Neuronal stem cell (in vitro differentiated cells): ENCODE measurements around the gene TBC1D14.
A peak's percentile ranks its signal among the peaks of the same experiment; 100 is the strongest.

ENCODE experiments used
- DNase-seq: peaks from one replicate; pipeline ENCODE4 v3.0.0-alpha.2; 2013; ENCODE audit warnings: low spot score
- H2AFZ ChIP-seq: one replicate; pipeline ENCODE4 v1.6.1; 2013; ENCODE audit warnings: mild to moderate bottlenecking, low read length, inconsistent platforms
- H2AK5ac ChIP-seq: 2 replicates; pipeline ENCODE4 v1.6.1; 2013; ENCODE audit warnings: low read depth, mild to moderate bottlenecking, inconsistent platforms, low read length, moderate library complexity, mixed read lengths
- H2BK120ac ChIP-seq: 2 replicates; pipeline ENCODE4 v1.6.1; 2013; ENCODE audit warnings: low read depth, mild to moderate bottlenecking, inconsistent platforms, low read length, moderate library complexity, mixed read lengths
- H2BK12ac ChIP-seq: one replicate; pipeline ENCODE4 v1.6.1; 2013; ENCODE audit warnings: low read length, inconsistent platforms
- H2BK15ac ChIP-seq: 2 replicates; pipeline ENCODE4 v1.6.1; 2013; ENCODE audit warnings: mild to moderate bottlenecking, low read length, inconsistent platforms, mixed read lengths
- H2BK5ac ChIP-seq: one replicate; pipeline ENCODE4 v1.6.1; 2013; ENCODE audit warnings: inconsistent platforms, mild to moderate bottlenecking, low read length, moderate library complexity
- H3K14ac ChIP-seq: one replicate; pipeline ENCODE4 v1.6.1; 2013; ENCODE audit warnings: low read length, inconsistent platforms
- H3K18ac ChIP-seq: 2 replicates; pipeline ENCODE4 v1.6.1; 2013; ENCODE audit warnings: low read length, inconsistent platforms
- H3K23ac ChIP-seq: 2 replicates; pipeline ENCODE4 v1.6.1; 2013; ENCODE audit warnings: low read depth, mild to moderate bottlenecking, mixed read lengths, low read length, inconsistent platforms; ENCODE audit not compliant: poor library complexity
- H3K27ac ChIP-seq: replicated peaks from 3 replicates; pipeline ENCODE4 v1.5.1; 2013; ENCODE audit warnings: low read length, inconsistent platforms
- H3K27me3 ChIP-seq, 3 experiments: 2 replicates each; pipeline ENCODE4 v1.6.1; 2013; ENCODE audit warnings: low read length in 3 of 3, mild to moderate bottlenecking in 2 of 3, inconsistent platforms in 1 of 3, low read depth in 1 of 3, mixed read lengths in 1 of 3, moderate library complexity in 1 of 3; ENCODE audit not compliant: control insufficient read depth in 3 of 3, insufficient read depth in 3 of 3
- H3K36me3 ChIP-seq, 2 donors: replicated peaks in 1 of 2; 2 replicates each; pipeline ENCODE4 v1.6.1; 2013; ENCODE audit warnings: low read length in 2 of 2; ENCODE audit not compliant: control insufficient read depth in 2 of 2, insufficient read depth in 2 of 2
- H3K4ac ChIP-seq: 2 replicates; pipeline ENCODE4 v1.6.1; 2013; ENCODE audit warnings: inconsistent platforms, mild to moderate bottlenecking, low read length, moderate library complexity
- H3K4me1 ChIP-seq, 2 donors: 1 replicate in 1 of 2; 2 replicates in 1 of 2; pipeline ENCODE4 v1.6.1; 2013; ENCODE audit warnings: low read length in 2 of 2, low read depth in 1 of 2; ENCODE audit not compliant: control insufficient read depth in 2 of 2, insufficient read depth in 1 of 2
- H3K4me2 ChIP-seq: one replicate; pipeline ENCODE4 v1.6.1; 2013; ENCODE audit warnings: mild to moderate bottlenecking, low read length, inconsistent platforms; ENCODE audit not compliant: insufficient read depth, poor library complexity, severe bottlenecking
- H3K4me3 ChIP-seq, 2 donors: 2 replicates each; pipeline ENCODE4 v1.5.1; 2013; ENCODE audit warnings: low read length in 2 of 2, mild to moderate bottlenecking in 2 of 2, inconsistent platforms in 1 of 2, moderate library complexity in 1 of 2
- H3K79me1 ChIP-seq: one replicate; pipeline ENCODE4 v1.6.1; 2013; ENCODE audit warnings: low read depth, mild to moderate bottlenecking, inconsistent platforms, low read length, moderate library complexity
- H3K9ac ChIP-seq: one replicate; pipeline ENCODE4 v1.6.1; 2013; ENCODE audit warnings: mild to moderate bottlenecking, low read depth, low read length, inconsistent platforms; ENCODE audit not compliant: poor library complexity
- H3K9me3 ChIP-seq, 2 donors: replicated peaks in 1 of 2; 2 replicates each; pipeline versions ENCODE3 to v1.6.1; 2013; ENCODE audit warnings: low read length in 2 of 2, mild to moderate bottlenecking in 2 of 2, inconsistent platforms in 1 of 2, low read depth in 1 of 2, mixed read lengths in 1 of 2, moderate library complexity in 1 of 2; ENCODE audit not compliant: control insufficient read depth in 2 of 2, insufficient read depth in 1 of 2
- H4K8ac ChIP-seq: one replicate; pipeline ENCODE4 v1.6.1; 2013; ENCODE audit warnings: low read depth, mild to moderate bottlenecking, inconsistent platforms, low read length, moderate library complexity
- H4K91ac ChIP-seq: one replicate; pipeline ENCODE4 v1.6.1; 2013; ENCODE audit warnings: low read length, low read depth, mild to moderate bottlenecking, inconsistent platforms; ENCODE audit not compliant: poor library complexity
- WGBS, 2 donors: extraction: QIAGEN DNeasy Blood & Tissue Kit; methylation state at CpG; one replicate each; pipeline ENCODE4 v1.1.7; 2013; ENCODE audit warnings: missing lambda C conversion rate in 2 of 2, mixed read lengths in 1 of 2; ENCODE audit not compliant: insufficient read length in 2 of 2, insufficient replicate concordance in 1 of 2; ENCODE audit errors: extremely low coverage in 2 of 2; 5-methylcytosine and 5-hydroxymethylcytosine counted together

The TBC1D14 gene

GRCh38 chr4:6932475-6932874, 22.8 kb downstream of the TBC1D14 start:
- Histone ChIP-seq H3K9ac (no peak overlapping the region), H3K4me2 (no peak overlapping the region), H3K23ac (no peak overlapping the region), H3K14ac (no peak overlapping the region), H3K36me3 (peaks cover 4 to 5% of the 10 kb centered on the region in 2 donors), H2BK12ac (no peak overlapping the region), H3K18ac (peak overlapping the region; percentile 34), H3K4me1 (peaks cover 13 to 18% of the 10 kb centered on the region in 2 donors), H3K79me1 (peaks cover 7% of the 10 kb centered on the region), H2BK120ac (no peak overlapping the region), H3K4ac (no peak overlapping the region), H3K4me3 (no peak overlapping the region), H3K9me3 (peaks cover 4 to 16% of the 10 kb centered on the region in 2 donors), H4K8ac (no peak overlapping the region), H4K91ac (no peak overlapping the region), H3K27ac (no peak overlapping the region), H2AFZ (no peak overlapping the region), H3K27me3 (no peaks in the 10 kb centered on the region), H2BK15ac (no peak overlapping the region), H2AK5ac (no peak overlapping the region), H2BK5ac (no peak overlapping the region)
- no peak for DNase-seq
- no CpG with 5 or more reads among the region's 3 CpGs for WGBS, 2 donors

- Histone ChIP-seq H2AK5ac (no peak overlapping the region), H3K4me3 (no peak overlapping the region), H3K18ac (no peak overlapping the region), H2BK120ac (no peak overlapping the region), H3K4ac (no peak overlapping the region), H3K23ac (no peak overlapping the region), H3K36me3 (peaks cover 4 to 5% of the 10 kb centered on the region in 2 donors), H2AFZ (no peak overlapping the region), H2BK12ac (no peak overlapping the region), H3K9me3 (peaks cover 4 to 16% of the 10 kb centered on the region in 2 donors), H3K4me1 (peaks cover 13 to 20% of the 10 kb centered on the region in 2 donors), H3K4me2 (no peak overlapping the region), H3K14ac (no peak overlapping the region), H4K8ac (no peak overlapping the region), H3K79me1 (peaks cover 7% of the 10 kb centered on the region), H3K27me3 (no peaks in the 10 kb centered on the region), H2BK15ac (no peak overlapping the region), H2BK5ac (no peak overlapping the region), H3K27ac (no peak overlapping the region), H4K91ac (no peak overlapping the region), H3K9ac (no peak overlapping the region)
- whole genome bisulfite sequencing, 2 donors = no CpG with 5 or more reads among the region's 3 CpGs
- DNase-seq = no peak
Observed at GRCh38 chr4:6932918-6933317, 23.3 kb downstream of the TBC1D14 start.

DNA sequence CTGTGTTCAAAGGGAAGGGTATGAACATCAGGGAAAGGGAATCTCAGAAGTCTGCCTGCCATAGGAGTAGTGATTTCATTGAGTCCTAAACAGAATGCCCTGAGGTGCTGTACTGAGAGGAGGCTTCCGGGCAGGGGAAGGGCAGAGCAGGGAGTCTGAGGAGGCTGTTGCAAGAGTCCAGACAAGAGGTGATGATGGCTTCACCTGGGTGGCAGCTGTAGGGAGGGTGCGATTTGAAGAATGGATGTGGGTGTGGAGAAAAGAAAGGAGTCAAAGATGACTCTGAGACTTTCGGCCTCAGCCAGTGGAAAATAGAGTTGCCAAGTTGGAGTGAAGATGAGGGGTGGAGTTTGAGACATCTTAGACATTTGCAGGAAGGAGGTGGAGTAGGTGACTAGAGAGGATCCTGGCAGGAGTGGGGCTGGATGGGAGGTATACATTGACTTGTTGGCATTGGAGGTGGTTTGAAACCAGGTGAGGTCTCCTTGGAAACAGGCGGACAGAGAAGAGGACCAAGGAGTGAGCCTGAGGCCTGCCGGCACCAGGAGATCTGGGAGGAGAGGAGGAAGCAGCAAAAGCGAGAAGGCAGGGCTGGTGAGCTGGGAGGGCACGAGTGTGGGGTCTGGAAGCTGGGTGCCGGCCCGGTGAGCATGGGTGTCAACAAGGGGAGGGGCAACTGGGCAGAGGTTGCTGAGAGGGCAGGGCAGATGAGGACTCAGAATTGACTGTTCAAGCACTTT, 24.2 kb downstream of the TBC1D14 start:
- Histone ChIP-seq H3K9me3 (peaks cover 4 to 16% of the 10 kb centered on the region in 2 donors), H3K27ac (no peak overlapping the region), H3K4me2 (no peak overlapping the region), H3K4ac (no peak overlapping the region), H2AK5ac (peak overlapping the region; percentile 63), H3K4me1 (peaks cover 16 to 24% of the 10 kb centered on the region in 2 donors), H3K36me3 (peaks cover 4 to 6% of the 10 kb centered on the region in 2 donors), H4K8ac (no peak overlapping the region), H3K23ac (peak overlapping the region; percentile 47), H3K9ac (no peak overlapping the region), H2AFZ (no peak overlapping the region), H3K14ac (peak overlapping the region; percentile 25), H3K4me3 (no peak overlapping the region), H2BK12ac (no peak overlapping the region), H2BK120ac (no peak overlapping the region), H2BK5ac (no peak overlapping the region), H3K18ac (peak overlapping the region; percentile 55), H4K91ac (no peak overlapping the region), H2BK15ac (no peak overlapping the region), H3K79me1 (peaks cover 7% of the 10 kb centered on the region), H3K27me3 (no peaks in the 10 kb centered on the region)
- DNase-seq = no peak
- no CpG with 5 or more reads among the region's 9 CpGs for WGBS, 2 donors

DNA sequence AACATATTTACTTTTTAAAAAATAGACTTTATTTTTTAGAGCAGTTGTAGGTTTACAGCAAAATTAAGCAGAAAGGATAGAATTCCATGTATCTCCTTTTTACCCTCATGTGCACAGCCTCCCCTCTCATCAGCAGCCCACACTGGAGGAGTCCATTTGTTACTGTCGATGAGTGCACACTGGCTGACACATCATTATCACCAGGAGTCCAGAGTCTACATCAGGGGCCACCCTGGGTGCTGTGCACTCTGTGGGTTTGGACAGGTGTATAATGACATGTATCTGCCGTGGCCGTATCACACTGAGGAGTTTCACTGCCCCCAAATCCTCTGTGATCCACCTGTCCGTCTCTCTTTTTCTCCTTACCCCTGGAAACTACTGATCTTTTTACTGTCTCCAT, 26.3 kb downstream of the TBC1D14 start:
- H3K4me2 ChIP-seq = no peak overlapping the region
- WGBS, 2 donors = no CpG with 5 or more reads among the region's 4 CpGs
- H2AK5ac ChIP-seq = no peak overlapping the region
- H4K8ac ChIP-seq = no peak overlapping the region
- peaks cover 4 to 18% of the 10 kb centered on the region in 2 donors for H3K9me3 ChIP-seq
- no peak overlapping the region for H2BK120ac ChIP-seq
- H4K91ac ChIP-seq = no peak overlapping the region
- H3K23ac ChIP-seq = no peak overlapping the region
- no peak overlapping the region for H2BK15ac ChIP-seq
- H3K79me1 ChIP-seq = peaks cover 12% of the 10 kb centered on the region
- no peak for DNase-seq
- no peak overlapping the region for H3K4ac ChIP-seq
- peaks cover 2 to 22% of the 10 kb centered on the region in 2 donors for H3K4me1 ChIP-seq
- no peak overlapping the region for H2BK5ac ChIP-seq
- no peak overlapping the region for H3K14ac ChIP-seq
- H3K9ac ChIP-seq = no peak overlapping the region
- no peak overlapping the region for H3K18ac ChIP-seq
- H2AFZ ChIP-seq = no peak overlapping the region
- H3K4me3 ChIP-seq = no peak overlapping the region
- H3K36me3 ChIP-seq = peaks cover 4 to 8% of the 10 kb centered on the region in 2 donors
- H2BK12ac ChIP-seq = no peak overlapping the region
- no peak overlapping the region for H3K27ac ChIP-seq
- no peaks in the 10 kb centered on the region for H3K27me3 ChIP-seq
